Upper lobe of left lung (tissue), 4 donors: ENCODE results near the gene SIMC1.

Experiments used
- POLR2A ChIP-seq, 4 donors: fragments of 450-650 bp; IDR thresholded peaks; one replicate each; pipeline ENCODE4 v1.5.1; 2016 to 2017; ENCODE audit warnings: antibody characterized with exemption in 4 of 4, mild to moderate bottlenecking in 2 of 4
- POLR2AphosphoS5 ChIP-seq, 2 donors: sonication (generic); formaldehyde crosslinking; IDR thresholded peaks; one replicate each; pipeline ENCODE4 v1.5.1; 2017; ENCODE audit warnings: antibody characterized with exemption in 2 of 2
- TF ChIP-seq, protein P1 (sequence below), 6 experiments: fragments of 450-650 bp in 4 of 6; fragments of 200-600 bp in 2 of 6; sonication (generic) in 2 of 6; IDR thresholded peaks; one replicate each; pipeline ENCODE4 v1.5.1; 2016 to 2019; ENCODE audit warnings: antibody characterized with exemption in 6 of 6

DNA sequence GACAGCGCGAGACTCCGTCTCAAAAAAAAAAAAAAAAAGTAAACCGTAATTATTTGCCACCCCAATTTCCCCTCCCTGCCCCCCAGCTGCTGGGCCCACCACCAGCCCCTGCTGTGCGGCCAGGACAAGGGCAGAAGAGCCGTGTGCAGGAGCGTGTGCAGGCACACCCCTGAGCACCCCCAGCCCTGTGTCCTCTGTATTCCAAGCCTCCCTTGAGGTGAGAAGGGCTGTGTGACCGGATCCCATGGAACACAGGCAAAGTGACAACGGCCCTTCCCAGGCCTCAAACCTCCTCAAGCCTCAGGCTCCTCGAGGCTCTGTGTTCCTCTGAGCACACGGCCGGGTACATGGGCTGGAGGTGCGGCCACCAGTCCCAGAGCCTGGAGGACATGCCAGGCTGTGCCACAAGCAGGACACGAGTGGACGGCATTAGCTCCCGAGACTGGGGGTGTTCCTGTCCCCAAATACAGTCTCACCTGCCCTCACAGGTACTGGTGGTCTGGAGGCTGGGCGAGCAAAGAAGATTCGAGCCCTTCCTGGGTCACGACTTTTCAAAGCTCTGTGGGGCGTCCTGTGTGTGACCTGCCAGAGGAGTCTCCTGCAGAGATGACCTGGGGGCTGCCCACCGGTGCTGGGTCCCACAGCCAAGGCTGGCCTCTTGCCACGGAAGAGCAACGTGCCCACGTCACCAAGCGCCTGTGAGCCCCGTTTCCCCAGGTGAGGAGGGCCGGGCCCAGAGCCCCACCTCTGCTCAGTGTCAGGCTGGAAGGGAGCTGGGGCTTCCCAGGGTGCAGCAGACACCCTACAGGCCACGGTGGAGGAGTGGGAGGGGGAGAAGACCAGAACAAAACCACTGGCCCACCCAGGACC, 47.1 kb upstream of the SIMC1 start:
- TF ChIP-seq, protein P1, sequence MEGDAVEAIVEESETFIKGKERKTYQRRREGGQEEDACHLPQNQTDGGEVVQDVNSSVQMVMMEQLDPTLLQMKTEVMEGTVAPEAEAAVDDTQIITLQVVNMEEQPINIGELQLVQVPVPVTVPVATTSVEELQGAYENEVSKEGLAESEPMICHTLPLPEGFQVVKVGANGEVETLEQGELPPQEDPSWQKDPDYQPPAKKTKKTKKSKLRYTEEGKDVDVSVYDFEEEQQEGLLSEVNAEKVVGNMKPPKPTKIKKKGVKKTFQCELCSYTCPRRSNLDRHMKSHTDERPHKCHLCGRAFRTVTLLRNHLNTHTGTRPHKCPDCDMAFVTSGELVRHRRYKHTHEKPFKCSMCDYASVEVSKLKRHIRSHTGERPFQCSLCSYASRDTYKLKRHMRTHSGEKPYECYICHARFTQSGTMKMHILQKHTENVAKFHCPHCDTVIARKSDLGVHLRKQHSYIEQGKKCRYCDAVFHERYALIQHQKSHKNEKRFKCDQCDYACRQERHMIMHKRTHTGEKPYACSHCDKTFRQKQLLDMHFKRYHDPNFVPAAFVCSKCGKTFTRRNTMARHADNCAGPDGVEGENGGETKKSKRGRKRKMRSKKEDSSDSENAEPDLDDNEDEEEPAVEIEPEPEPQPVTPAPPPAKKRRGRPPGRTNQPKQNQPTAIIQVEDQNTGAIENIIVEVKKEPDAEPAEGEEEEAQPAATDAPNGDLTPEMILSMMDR (IDR thresholded peaks at IDR 0.05), result no peak
- TF ChIP-seq POLR2A (IDR thresholded peaks at IDR 0.05), result no peak
- no peak for TF ChIP-seq POLR2AphosphoS5 (IDR thresholded peaks at IDR 0.05)
